Karpas-422 (cell line): Measurements from ENCODE around the gene NDUFB10. TPM values are rescaled to one million over a fixed set of nuclear protein-coding genes. Genes with fewer than 3 reads are reported as not detected.

Source experiments
- DNase-seq: peaks from one replicate; pipeline ENCODE4 v3.0.0-alpha.2; 2015
- H2AFZ ChIP-seq: fragments of 200-600 bp; sonication (generic); 2 replicates; pipeline ENCODE4 v1.6.1; 2014; ENCODE audit warnings: antibody characterized with exemption, low read length, mixed read lengths
- H3K27ac ChIP-seq: fragments of 200-600 bp; sonication (generic); 2 replicates; pipeline ENCODE4 v1.5.1; 2014; ENCODE audit warnings: mild to moderate bottlenecking, low read length, moderate library complexity
- H3K27me3 ChIP-seq: fragments of 200-600 bp; sonication (generic); 2 replicates; pipeline ENCODE4 v1.6.1; 2014; ENCODE audit warnings: low read length, mixed read lengths
- H3K36me3 ChIP-seq: fragments of 200-600 bp; sonication (generic); 2 replicates; pipeline ENCODE4 v1.6.1; 2014; ENCODE audit warnings: low read length, mixed read lengths; ENCODE audit not compliant: insufficient read depth
- H3K4me1 ChIP-seq: fragments of 200-600 bp; sonication (generic); 2 replicates; pipeline ENCODE4 v1.6.1; 2014; ENCODE audit warnings: mild to moderate bottlenecking, low read length, mixed read lengths
- H3K4me2 ChIP-seq: fragments of 200-600 bp; sonication (generic); 2 replicates; pipeline ENCODE4 v1.6.1; 2014; ENCODE audit warnings: low read length, low read depth, mild to moderate bottlenecking; ENCODE audit not compliant: poor library complexity, severe bottlenecking
- H3K4me3 ChIP-seq: fragments of 200-600 bp; sonication (generic); 2 replicates; pipeline ENCODE4 v1.5.1; 2014; ENCODE audit warnings: mild to moderate bottlenecking, antibody characterized with exemption, low read length, mixed read lengths
- H3K79me2 ChIP-seq: fragments of 200-600 bp; sonication (generic); 2 replicates; pipeline ENCODE4 v1.6.1; 2014; ENCODE audit warnings: mild to moderate bottlenecking, low read length, mixed read lengths
- H3K9ac ChIP-seq: fragments of 200-600 bp; sonication (generic); 2 replicates; pipeline ENCODE4 v1.6.0; 2014; ENCODE audit warnings: low read length
- H3K9me2 ChIP-seq: fragments of 200-600 bp; sonication (generic), shearing (Covaris generic); replicated peaks from 2 replicates; pipeline ENCODE4 v1.6.0; 2014; ENCODE audit warnings: mild to moderate bottlenecking, low read length, moderate library complexity; ENCODE audit not compliant: insufficient read depth
- H3K9me3 ChIP-seq: fragments of 300-700, 200-600 bp; sonication (generic); 2 replicates; pipeline ENCODE4 v1.6.1; 2014; ENCODE audit warnings: low read length, mixed read lengths
- H4K20me1 ChIP-seq: fragments of 200-600 bp; sonication (generic); 2 replicates; pipeline ENCODE4 v1.6.1; 2014; ENCODE audit warnings: mild to moderate bottlenecking, antibody characterized with exemption, low read length, low read depth; ENCODE audit not compliant: insufficient read depth
- total RNA-seq: library from RNA; depleted of rRNA; stranded (reverse); fragments of >200 nt; shearing (Covaris generic); gene quantifications from 2 replicates; pipeline ENCODE4 v1.2.3, GENCODE V29; 2014; ENCODE audit warnings: low replicate concordance

NDUFB10 gene
- total RNA-seq, 1 experiment from 2014 or later = 288 TPM

DNA sequence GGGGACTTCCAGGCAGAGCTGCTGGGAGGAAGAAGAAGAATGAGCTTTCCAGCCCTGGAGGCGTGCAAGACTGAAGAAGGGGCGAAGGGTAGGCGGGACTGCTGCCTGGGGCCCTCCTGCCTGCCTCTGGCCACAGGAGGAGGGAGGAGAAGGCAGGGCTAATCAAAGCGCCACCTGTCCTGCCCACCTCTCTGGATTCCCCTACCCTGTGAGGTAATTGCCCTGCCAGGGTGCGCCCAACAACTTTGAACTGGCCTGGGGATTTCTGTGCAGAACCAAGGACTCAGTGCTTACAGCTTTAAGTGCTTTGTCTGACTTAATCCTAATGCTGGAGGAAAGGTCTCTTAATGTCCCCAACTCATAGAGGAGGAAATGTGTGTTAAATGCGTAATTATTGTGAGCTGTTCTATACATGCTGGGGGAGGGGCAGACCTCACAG, 22.1 kb downstream of the NDUFB10 start, which contains the start of gene NOXO1:
TSS of gene NOXO1 (minus strand) at position 72 of the 439 bp plus-strand sequence. CDS start 290 bp downstream, outside the sequence.
- Histone ChIP-seq H3K9me2 (no peaks in the 10 kb centered on the region), H3K9me3 (no peaks in the 10 kb centered on the region), H3K27ac (no peak within 1 kb of the TSS), H3K4me2 (no peak within 1 kb of the TSS), H3K79me2 (peaks cover 11% of the 10 kb centered on the region), H4K20me1 (no peaks in the 10 kb centered on the region), H3K36me3 (peaks cover 2% of the 10 kb centered on the region; the same call in 1 of the 2 replicates), H3K4me1 (peaks cover 23% of the 10 kb centered on the region), H3K9ac (no peak within 1 kb of the TSS), H2AFZ (no peak within 1 kb of the TSS), H3K4me3 (no peak within 1 kb of the TSS), H3K27me3 (no peaks in the 10 kb centered on the region)
- DNase-seq = peak; percentile 64

DNA sequence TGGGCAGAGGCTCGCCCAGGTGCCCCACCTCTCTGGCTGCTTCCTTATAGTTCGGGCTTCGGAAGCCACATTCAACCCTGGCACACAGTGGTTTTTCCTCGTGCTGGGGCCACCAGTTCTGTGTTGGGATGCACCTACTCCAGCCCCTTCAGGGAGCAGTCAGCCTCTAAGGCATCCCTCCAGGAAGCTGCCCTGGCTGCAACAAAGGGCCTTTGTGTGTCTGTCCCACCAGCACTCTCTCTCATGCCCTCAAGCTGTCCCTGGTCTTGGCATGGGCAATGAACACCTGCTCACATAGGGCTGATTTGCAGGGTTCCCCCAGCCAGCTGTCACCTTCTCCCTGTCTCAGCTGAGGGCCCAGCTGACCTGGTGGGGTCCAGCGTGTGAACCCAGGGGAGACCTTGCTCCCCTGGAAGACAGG, 22.7 kb downstream of the NDUFB10 start:
- Histone ChIP-seq H3K27me3 (no peaks in the 10 kb centered on the region), H3K36me3 (peaks cover 2% of the 10 kb centered on the region; the same call in 1 of the 2 replicates), H3K79me2 (peaks cover 11% of the 10 kb centered on the region), H3K9ac (no peak overlapping the region), H3K9me3 (no peaks in the 10 kb centered on the region), H3K4me3 (no peak overlapping the region), H3K9me2 (no peaks in the 10 kb centered on the region), H3K4me1 (peaks cover 23% of the 10 kb centered on the region), H4K20me1 (no peaks in the 10 kb centered on the region), H3K4me2 (no peak overlapping the region), H2AFZ (no peak overlapping the region), H3K27ac (no peak overlapping the region)
- DNase-seq = no peak

DNA sequence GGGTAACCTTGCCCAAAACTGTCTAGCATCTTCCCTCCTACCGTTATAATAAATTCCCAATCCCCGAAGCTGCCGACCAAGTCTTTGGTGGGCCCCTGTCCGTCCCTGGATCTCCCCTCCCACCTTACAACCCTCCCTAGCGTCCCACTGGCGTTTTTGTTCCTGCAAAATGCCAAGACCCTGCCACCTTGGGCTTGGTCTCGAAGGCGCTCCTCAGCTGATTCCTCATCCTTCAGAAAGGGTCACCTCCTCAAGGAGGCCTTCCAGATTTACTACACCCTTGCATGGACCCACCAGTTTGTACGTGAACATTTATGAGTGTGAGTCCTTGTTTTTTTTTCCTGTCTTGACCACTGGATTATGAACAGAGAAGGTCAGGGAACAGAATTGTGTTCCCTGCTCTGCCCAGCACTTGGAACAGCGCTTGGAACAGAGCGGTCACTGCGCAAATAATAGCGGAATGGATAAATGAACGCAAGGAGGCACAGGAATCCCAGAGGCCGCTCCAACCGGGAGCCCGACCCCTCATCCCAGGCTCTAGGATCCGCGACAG, 23.7 kb downstream of the NDUFB10 start:
- Histone ChIP-seq H3K4me3 (no peak overlapping the region; the same call in 1 of the 2 replicates), H3K27me3 (no peaks in the 10 kb centered on the region), H3K36me3 (peaks cover 1% of the 10 kb centered on the region; the same call in 1 of the 2 replicates), H2AFZ (no peak overlapping the region), H3K27ac (no peak overlapping the region), H3K9ac (no peak overlapping the region), H3K9me2 (no peaks in the 10 kb centered on the region), H3K4me2 (peak overlapping the region; percentile 92), H3K9me3 (no peaks in the 10 kb centered on the region), H4K20me1 (no peaks in the 10 kb centered on the region), H3K4me1 (peaks cover 23% of the 10 kb centered on the region), H3K79me2 (peaks cover 11% of the 10 kb centered on the region)
- no peak for DNase-seq

DNA sequence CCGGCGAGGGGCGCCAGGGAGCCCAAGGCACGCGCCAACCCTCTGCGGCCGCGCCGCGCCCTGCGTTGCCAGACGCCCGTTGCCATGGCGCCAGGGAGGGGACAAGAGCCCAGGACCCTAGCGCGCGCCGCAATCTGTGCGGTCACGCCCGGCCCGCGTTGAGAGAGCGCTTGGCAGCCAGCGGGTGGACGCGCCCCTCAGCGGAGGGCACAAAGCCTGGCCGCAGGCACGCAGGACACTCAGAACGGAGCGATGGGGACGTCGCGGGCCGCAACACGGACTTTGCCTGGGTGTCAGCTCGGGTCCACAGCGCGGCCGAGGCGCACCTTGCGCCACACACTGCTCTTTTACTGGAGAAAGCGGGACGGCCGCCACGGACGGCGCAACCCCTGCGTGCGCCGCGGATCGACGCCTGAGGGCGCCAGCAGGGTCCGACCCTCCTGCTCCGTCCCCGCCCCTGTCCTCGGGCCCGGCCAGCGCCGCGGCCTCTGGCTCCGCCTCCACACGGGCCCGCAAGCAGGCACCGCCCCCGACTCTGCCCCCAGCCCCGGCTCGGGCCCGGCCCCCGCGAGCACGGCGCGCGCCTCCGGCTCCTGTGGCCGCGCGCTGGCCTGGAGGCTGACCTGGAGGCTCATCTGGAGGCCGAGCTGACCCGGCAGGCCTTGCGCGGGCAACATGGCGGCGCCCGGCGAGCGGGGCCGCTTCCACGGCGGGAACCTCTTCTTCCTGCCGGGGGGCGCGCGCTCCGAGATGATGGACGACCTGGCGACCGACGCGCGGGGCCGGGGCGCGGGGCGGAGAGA, 24.4 kb downstream of the NDUFB10 start, which contains the start of gene GFER:
TSS of gene GFER (plus strand) at position 650 of the 803 bp plus-strand sequence. CDS start at position 676, 26 bp downstream.
- Histone ChIP-seq H3K4me3 (peak within 1 kb of the TSS; percentile 98), H3K9me3 (no peaks in the 10 kb centered on the region), H3K36me3 (no peaks in the 10 kb centered on the region), H3K79me2 (peaks cover 11% of the 10 kb centered on the region), H3K9ac (peak within 1 kb of the TSS; percentile 98), H3K4me2 (peak within 1 kb of the TSS; percentile 92), H3K27ac (peak within 1 kb of the TSS; percentile 27; the same call in 1 of the 2 replicates), H4K20me1 (no peaks in the 10 kb centered on the region), H3K4me1 (peaks cover 23% of the 10 kb centered on the region), H3K9me2 (no peaks in the 10 kb centered on the region), H3K27me3 (no peaks in the 10 kb centered on the region), H2AFZ (peak within 1 kb of the TSS; percentile 20; the same call in 1 of the 2 replicates)
- peak; percentile 97 for DNase-seq

DNA sequence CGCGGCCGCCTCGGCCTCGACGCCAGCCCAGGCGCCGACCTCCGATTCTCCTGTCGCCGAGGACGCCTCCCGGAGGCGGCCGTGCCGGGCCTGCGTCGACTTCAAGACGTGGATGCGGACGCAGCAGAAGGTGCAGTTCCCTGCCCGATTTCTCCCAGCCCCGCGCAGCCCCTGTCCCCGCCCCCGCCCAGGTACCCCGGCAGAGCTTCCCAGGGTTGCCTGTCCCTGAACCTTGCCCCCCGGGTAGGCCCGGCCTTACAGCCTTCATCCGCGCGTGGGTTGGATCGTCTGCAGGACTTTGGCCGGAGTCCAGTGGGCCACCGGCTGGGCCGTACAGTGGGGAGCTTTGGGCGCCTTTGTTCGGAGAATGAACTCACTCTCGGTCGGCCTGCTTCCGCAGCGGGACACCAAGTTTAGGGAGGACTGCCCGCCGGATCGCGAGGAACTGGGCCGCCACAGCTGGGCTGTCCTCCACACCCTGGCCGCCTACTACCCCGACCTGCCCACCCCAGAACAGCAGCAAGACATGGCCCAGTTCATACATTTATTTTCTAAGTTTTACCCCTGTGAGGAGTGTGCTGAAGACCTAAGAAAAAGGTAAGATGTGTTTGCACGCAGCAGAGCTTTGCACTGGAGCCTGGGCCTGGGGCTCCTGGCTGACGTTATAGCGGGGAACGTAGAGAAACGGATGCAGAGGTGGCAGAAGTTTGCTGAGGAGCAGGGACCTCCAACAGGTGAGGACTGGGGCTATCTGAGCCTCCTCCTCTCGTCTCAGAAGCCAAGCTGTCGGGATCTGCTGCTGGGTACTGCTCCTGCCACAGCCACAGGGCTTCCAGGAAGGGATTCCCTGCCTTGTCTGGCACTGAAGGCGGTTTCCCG, 25.2 kb downstream of the NDUFB10 start:
- peak overlapping the region; percentile 27; the same call in 1 of the 2 replicates for H3K27ac ChIP-seq
- H4K20me1 ChIP-seq = no peaks in the 10 kb centered on the region
- no peaks in the 10 kb centered on the region for H3K9me3 ChIP-seq
- H3K4me1 ChIP-seq = peaks cover 27% of the 10 kb centered on the region
- H3K9me2 ChIP-seq = no peaks in the 10 kb centered on the region
- peak overlapping the region; percentile 92 for H3K4me2 ChIP-seq
- H3K36me3 ChIP-seq = no peaks in the 10 kb centered on the region
- peaks cover 11% of the 10 kb centered on the region for H3K79me2 ChIP-seq
- peak overlapping the region; percentile 98 for H3K9ac ChIP-seq
- peak overlapping the region; percentile 98 for H3K4me3 ChIP-seq
- DNase-seq = peak; percentile 67
- no peaks in the 10 kb centered on the region for H3K27me3 ChIP-seq
- H2AFZ ChIP-seq = peak overlapping the region; percentile 20; the same call in 1 of the 2 replicates

DNA sequence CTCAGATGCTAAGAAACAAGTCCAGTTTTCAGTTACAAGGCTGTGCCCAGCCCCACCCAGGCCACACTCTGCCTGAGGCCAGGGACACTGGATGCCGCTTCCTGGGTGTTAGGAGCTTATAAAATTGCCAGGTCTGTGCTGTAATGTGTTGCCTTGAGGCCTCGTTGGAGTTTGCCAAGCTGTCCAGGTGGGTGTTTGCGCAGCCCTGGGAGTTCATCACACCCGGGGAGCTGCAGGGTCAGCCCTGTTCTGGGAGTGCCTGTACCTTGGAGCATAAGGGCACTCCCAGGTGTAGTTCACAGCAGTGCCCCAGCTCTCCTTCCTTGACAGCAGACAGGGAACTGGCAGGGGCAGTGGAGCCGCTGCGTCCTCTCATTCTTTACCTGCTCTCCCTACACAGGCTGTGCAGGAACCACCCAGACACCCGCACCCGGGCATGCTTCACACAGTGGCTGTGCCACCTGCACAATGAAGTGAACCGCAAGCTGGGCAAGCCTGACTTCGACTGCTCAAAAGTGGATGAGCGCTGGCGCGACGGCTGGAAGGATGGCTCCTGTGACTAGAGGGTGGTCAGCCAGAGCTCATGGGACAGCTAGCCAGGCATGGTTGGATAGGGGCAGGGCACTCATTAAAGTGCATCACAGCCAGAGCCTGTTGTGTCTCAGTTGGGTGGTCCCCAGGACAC, 26.3 kb downstream of the NDUFB10 start:
- peak overlapping the region; percentile 98 for H3K4me3 ChIP-seq
- H3K36me3 ChIP-seq = no peaks in the 10 kb centered on the region
- peak overlapping the region; percentile 98 for H3K9ac ChIP-seq
- no peak overlapping the region for H3K27ac ChIP-seq
- peaks cover 30% of the 10 kb centered on the region for H3K4me1 ChIP-seq
- H3K27me3 ChIP-seq = no peaks in the 10 kb centered on the region
- no peaks in the 10 kb centered on the region for H4K20me1 ChIP-seq
- DNase-seq = no peak
- H3K9me3 ChIP-seq = no peaks in the 10 kb centered on the region
- H3K79me2 ChIP-seq = peaks cover 11% of the 10 kb centered on the region
- no peak overlapping the region for H2AFZ ChIP-seq
- no peaks in the 10 kb centered on the region for H3K9me2 ChIP-seq
- H3K4me2 ChIP-seq = peak overlapping the region; percentile 92

DNA sequence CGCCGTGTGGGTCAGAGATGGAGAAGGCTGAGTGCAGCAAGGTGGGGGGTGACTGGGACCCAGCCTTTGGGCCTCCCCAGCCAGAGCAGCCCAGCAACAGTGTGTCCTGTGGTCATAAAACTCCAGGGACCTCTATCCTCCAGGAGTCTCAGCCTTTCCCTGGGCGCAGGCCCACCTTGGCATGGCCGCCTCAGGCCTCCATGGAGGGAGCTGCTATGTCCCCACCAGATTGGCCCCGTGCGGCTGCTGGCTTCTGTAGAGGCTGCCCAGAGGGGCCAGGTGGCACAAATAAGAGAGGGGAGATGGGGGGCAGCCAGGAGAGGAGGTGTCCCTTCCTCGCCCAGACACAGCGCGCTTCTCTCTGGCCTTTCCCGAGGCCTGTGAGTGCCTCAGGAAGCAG, 27.9 kb downstream of the NDUFB10 start:
- H3K9me2 ChIP-seq = no peaks in the 10 kb centered on the region
- H3K4me1 ChIP-seq = peaks cover 36% of the 10 kb centered on the region
- no peak for DNase-seq
- no peak overlapping the region for H2AFZ ChIP-seq
- H3K9me3 ChIP-seq = no peaks in the 10 kb centered on the region
- H3K27ac ChIP-seq = no peak overlapping the region
- no peaks in the 10 kb centered on the region for H4K20me1 ChIP-seq
- H3K9ac ChIP-seq = no peak overlapping the region
- H3K4me2 ChIP-seq = no peak overlapping the region
- H3K79me2 ChIP-seq = peaks cover 11% of the 10 kb centered on the region
- no peak overlapping the region for H3K4me3 ChIP-seq
- no peaks in the 10 kb centered on the region for H3K27me3 ChIP-seq
- no peaks in the 10 kb centered on the region for H3K36me3 ChIP-seq
